ENCODE measurements around the gene PAX5. TPM values are rescaled to one million over a fixed set of nuclear protein-coding genes. Genes with fewer than 3 reads are reported as not detected.

Gene PAX5
- total RNA-seq, 3 donors from 2014 or later, result 0.59 TPM; not detected in 2

GRCh38 chr9:36865731-36866635 lies 168.1 kb downstream of the PAX5 start:
- intact Hi-C loops (cut with DNase I; ENCODE audit: low total_unique reads), result no loop called here

GRCh38 chr9:36864491-36865410 lies 169.3 kb downstream of the PAX5 start:
- Histone ChIP-seq H3K4me3 (no peak overlapping the region), H3K27ac (no peak overlapping the region), H3K9me3 (no peaks in the 10 kb centered on the region), H3K27me3 (peaks cover 0 to 6% of the 10 kb centered on the region in 2 donors), H3K36me3 (no peaks in the 10 kb centered on the region), H3K4me1 (no peaks in the 10 kb centered on the region)
- DNase-seq (ENCODE audit: low spot score in 2 of 2), result no peak
- intact Hi-C loops (cut with DNase I; ENCODE audit: low total_unique reads), result no loop called here
- TF ChIP-seq POLR2AphosphoS5 (IDR thresholded peaks at IDR 0.05) (no peak), CTCF (IDR thresholded peaks at IDR 0.05) (no peak), POLR2A (IDR thresholded peaks at IDR 0.05) (no peak)

More at GRCh38 chr9:36865731-36866635, 168.1 kb downstream of the PAX5 start:
- Histone ChIP-seq H3K4me3 (no peak overlapping the region), H3K36me3 (no peaks in the 10 kb centered on the region), H3K27me3 (peaks cover 0 to 3% of the 10 kb centered on the region in 2 donors), H3K9me3 (no peaks in the 10 kb centered on the region), H3K27ac (no peak overlapping the region), H3K4me1 (no peaks in the 10 kb centered on the region)
- no peak for DNase-seq (ENCODE audit: low spot score in 2 of 2)
- TF ChIP-seq CTCF (IDR thresholded peaks at IDR 0.05) (no peak), POLR2AphosphoS5 (IDR thresholded peaks at IDR 0.05) (no peak), POLR2A (IDR thresholded peaks at IDR 0.05) (no peak)

- Histone ChIP-seq H3K9me3 (no peaks in the 10 kb centered on the region), H3K27me3 (peaks cover 0 to 3% of the 10 kb centered on the region in 2 donors), H3K4me1 (no peaks in the 10 kb centered on the region), H3K4me3 (no peak overlapping the region), H3K36me3 (no peaks in the 10 kb centered on the region), H3K27ac (no peak overlapping the region)
- no peak for DNase-seq (ENCODE audit: low spot score in 2 of 2)
- TF ChIP-seq POLR2A (IDR thresholded peaks at IDR 0.05) (no peak), CTCF (IDR thresholded peaks at IDR 0.05) (peak in 2 of 3 donors; percentile 13 to 39), POLR2AphosphoS5 (IDR thresholded peaks at IDR 0.05) (no peak)
- intact Hi-C loops (cut with DNase I; ENCODE audit: low total_unique reads), result no loop called here
These were observed 171.6 kb downstream of the PAX5 start for GRCh38 chr9:36862206-36863145.

- no peak for TF ChIP-seq POLR2AphosphoS5 (IDR thresholded peaks at IDR 0.05)
- no peak for TF ChIP-seq POLR2A (IDR thresholded peaks at IDR 0.05)
- no peak for TF ChIP-seq CTCF (IDR thresholded peaks at IDR 0.05)
- Histone ChIP-seq H3K27ac (no peak overlapping the region), H3K27me3 (peaks cover 0 to 3% of the 10 kb centered on the region in 2 donors), H3K9me3 (no peaks in the 10 kb centered on the region), H3K36me3 (no peaks in the 10 kb centered on the region), H3K4me3 (no peak overlapping the region), H3K4me1 (no peaks in the 10 kb centered on the region)
- intact Hi-C loops (cut with DNase I; ENCODE audit: low total_unique reads), result no loop called here
- DNase-seq (ENCODE audit: low spot score in 2 of 2), result no peak
These were observed 172.4 kb downstream of the PAX5 start for GRCh38 chr9:36861528-36862205.

All from breast epithelium (tissue), 4 donors.